Medulla oblongata (tissue), 1 donor: ENCODE data around the gene TAF6.
A peak's percentile ranks its signal among the peaks of the same experiment; 100 is the strongest.

Experiments used
- DNase-seq: peaks from one replicate; pipeline ENCODE4 v3.0.0-alpha.2; 2015; ENCODE audit errors: extremely low spot score

Gene TAF6

DNA sequence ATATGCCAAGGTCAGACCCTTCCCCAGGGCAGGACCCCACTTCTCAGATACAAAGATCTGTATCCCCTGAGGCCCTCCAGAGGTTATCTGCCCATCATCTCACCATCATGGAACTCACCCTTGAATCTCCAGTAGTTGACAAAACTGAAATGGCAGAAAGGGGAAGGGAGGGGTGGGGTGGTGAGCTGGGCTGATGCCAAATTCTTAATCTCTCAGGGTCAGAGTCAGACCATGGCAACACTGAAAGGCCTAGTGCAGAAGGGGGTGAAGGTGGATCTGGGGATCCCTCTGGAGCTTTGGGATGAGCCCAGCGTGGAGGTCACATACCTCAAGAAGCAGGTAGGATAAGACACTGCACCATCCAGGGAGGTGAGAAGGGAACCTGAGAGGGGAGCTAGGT lies 3.4 kb upstream of the TAF6 start:
- no peak for DNase-seq

DNA sequence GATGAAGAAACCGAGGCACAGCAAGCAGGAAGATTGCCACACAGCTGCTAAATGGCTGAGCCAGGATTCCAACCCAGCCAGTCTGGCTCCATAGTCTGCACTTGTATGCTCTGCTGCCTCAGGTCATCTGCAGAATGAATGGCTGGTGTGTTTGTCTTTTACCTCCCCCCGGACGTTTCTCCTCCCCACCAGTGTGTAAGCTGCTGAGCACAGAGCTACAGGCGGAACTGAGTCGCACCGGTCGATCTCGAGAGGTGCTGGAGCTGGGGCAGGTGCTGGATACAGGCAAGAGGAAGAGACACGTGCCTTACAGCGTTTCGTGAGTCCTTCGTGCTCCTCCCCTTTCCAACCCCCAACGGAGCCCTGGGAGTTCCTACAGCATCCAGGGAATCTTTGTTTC lies 2.9 kb upstream of the TAF6 start:
- DNase-seq = no peak

DNA sequence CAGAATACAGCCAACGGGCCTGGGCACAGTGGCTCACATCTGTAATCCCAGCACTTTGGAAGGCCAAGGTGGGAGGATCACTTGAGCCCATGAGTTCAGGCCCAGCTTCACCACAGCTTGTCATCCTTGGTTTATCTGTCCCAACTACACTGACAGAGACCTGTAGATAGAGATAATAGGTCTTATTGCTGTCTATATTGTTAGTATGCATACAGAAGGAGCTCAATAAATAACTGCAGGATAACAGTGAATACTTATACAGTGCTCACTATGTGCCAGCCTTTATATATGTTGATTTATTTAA lies 1.5 kb upstream of the TAF6 start:
- DNase-seq = no peak

DNA sequence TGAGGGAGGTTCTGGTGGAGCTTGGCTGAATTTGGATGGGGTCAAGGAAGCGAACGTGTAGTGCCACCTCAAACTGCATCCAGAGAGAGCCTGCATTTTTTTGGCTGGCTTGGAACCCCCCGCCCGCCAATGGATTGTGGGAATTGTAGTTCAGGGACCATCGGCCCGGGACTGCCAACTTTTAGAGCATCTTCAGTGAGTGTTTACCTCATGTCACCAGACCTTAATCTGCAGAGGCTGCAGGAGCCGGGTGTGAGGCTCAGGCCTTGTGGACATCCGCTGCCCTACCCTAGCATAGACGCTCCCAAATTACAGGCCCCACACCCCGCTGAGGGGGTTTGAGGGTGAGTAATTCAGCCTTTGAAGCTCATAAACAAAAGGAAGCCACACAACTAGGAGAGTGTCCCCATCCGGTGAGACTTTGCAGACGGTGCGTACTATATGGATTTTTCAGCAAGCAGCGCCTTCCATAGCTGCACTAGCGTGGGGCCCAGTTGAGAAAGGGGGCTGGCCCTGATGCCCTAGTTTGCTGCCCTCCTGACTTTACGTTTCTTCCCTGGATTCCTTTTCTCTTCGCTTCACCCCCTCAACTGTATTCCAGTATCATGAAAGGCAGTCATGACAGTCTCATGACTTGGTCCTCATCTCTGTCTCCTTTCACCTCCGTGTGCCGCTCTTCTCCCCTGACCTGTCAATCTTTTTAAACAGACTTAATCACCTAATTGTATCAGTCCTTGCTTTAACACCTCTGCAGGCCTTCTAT lies 993 bp upstream of the TAF6 start:
- peak; percentile 85 for DNase-seq

DNA sequence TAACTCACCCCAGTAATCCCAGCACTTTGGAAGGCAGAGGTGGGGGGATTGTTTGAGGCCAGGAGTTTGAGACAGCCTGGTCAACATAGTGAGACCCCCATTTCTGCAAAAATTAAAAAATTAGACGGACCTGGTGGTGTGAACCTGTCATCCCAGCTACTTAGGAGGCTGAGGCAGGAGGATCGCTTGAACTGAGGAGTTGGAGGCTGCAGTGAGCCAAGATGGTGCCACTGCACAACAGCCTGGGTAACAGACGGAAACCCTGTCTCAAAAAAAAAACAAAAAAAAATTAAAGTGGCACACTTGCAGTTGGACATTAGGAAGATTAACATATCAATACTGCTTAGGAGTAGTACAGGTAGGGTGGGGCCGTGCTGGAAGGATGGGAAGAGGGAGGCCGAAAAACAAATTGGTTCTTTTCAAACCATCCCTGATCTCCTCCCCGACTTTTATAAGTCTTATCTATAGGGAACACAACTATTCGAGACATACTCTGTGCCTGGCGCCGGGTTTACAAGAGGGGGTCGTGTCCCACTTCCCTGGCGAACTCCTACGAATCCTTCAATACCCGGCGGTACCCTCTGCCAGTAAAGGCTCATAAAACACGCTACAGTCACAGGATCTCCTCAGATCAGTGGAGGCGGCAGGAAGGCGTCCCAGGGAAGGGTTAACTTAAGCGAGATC lies 628 bp downstream of the TAF6 start:
- DNase-seq = no peak

DNA sequence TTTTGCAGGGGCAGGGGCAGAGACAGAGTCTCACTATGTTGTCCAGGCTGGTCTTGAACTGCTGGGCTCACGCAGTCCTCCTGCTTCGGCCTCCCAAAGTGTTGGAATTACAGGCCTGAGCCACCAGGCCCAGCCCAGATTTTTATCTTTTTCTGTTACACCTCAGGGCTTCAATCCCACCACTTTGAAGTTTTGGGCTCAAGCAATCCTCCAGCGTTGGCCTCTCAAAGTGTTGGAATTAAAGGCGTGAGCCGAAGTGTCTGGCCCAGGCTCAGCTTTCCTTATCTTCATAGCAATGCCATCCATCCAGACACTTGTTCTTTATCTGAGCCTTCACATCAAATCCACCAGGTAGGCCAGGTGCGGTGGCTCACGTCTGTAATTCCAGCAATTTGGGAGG lies 4.1 kb downstream of the TAF6 start:
- DNase-seq = no peak

DNA sequence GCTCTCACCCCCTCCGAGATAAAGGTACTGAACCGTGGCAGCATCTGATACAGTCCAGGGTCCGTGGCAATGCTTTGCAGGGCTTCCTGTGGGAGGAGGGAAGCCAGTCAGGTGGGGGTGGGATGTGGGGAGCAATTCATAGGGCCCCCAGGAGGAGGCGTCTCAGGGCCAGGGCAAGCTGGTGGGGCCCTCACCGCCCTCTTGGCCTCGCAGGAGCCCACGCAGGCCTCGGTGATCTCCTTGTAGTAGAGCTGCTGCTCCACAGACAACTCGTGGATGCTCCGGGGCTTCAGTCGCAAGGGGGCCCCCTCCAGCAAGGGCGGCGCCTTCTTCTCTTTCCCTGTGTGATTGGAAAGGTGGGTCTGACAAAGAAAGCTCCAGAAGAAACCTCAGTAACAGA lies 7.2 kb downstream of the TAF6 start:
- DNase-seq = no peak

DNA sequence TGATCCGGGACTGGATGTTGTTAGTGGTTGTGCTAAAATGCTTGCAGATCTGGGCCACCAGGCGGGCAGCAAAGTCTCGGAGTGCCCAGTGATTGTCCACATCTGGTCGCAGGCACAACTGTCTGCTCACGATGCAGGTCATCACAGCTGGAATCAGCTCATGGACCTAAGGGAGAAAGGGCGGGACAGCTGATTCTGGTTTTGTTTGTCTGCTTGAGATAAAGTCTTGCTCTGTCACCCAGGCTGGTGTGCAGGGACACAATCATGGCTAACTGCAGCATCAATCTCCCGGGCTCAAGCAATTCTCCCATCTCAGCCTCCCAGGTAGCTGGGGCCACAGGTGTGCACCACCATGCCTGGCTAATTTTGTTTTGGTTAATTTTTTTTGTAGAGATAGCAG lies 8.0 kb downstream of the TAF6 start:
- no peak for DNase-seq

DNA sequence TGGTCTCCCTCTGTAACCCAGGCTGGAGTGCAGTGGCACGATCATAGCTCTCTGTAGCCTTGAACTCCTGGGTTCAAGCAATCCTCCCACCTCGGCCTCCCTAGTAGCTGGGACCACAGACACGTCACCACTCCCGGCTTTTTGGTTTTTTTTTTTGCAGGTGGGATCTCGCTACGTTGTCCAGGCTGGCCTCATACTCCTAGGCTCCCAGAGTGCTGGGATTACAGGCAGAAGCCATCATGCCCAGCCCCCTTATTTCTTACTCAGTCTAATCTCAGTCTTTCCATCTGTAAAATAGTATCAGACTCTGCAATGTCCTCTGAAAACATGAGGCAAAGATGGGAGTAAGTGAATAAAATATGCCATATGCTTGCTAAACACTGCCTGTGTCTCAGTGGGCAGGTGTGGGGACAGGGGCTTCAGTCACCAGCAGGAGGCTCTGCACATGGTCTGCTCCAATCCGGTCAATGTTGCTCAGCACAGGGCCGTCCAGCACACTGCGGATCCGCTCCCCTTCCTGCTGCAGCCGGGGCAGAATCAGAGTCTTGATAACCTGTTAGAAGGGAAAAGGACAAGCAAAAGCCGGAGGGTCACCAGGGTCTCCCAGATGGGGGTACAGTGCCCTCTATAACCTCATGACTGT lies 9.5 kb downstream of the TAF6 start:
- DNase-seq = no peak

DNA sequence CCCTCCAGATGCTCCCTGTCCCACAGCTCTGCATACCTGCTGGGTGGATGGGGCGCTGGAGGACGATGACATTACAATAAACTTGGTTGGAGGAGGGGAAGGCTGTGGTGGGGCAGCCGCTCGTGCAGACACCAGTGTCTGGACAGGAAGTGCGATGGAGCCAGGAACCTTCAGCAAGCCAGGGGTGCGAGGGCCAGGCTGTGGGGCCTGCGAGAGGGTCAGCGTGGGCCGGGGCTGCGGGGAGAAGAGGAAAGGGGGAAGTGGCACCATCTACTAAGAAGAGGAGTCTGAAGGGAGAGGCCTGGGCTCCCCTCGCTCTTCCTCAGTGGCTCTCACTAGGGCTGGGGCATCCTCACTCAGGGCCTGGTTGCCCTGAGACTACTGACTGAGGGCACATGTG lies 11.3 kb downstream of the TAF6 start:
- DNase-seq = no peak

DNA sequence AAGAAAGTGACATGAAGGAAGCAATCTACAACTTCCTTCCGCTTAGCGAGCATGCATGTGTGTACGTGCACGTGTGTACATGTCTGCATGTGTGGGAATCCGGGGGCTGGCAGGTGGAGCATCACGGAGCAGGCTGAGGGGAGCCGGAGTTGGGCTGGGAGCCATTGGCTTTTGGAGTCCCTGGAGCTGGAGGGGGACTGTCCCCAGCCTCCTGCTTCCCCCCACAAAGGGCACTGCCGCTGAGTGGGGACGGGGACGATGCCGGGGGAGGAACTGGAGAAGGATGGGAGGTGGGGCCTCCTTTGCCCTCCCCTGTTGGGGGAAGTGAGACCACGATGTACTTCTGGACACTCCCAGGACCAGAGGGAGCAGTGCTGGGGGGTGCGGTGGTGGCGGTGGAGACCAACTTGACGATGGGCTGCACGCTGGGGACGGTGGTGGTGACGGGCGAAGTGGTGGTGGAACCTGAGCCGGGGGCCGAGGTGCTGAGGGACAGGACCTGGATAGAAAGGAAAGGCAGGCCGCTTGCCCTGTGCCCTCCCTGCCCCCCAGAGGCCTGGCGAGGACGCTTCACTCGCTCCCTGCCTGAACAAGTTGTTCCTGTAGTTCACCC lies 11.9 kb downstream of the TAF6 start:
- DNase-seq = no peak

DNA sequence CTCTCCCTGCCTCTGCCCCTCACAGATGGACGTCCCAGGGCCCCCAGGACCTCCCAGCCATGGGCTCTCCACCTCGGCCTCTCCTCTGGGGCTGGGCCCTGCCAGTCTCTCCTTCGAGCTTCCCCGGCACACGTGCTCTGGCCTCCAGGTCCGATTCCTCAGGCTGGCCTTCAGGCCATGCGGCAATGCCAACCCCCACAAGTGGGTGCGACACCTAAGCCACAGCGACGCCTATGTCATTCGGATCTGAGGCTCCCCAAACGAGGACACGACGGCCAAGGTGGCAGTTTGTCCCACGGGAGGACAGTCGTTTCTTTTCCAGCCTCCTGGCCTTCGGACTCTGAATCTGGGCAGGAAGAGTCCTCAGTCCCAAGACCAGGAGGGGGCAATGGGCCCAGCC lies 12.5 kb downstream of the TAF6 start:
- no peak for DNase-seq

DNA sequence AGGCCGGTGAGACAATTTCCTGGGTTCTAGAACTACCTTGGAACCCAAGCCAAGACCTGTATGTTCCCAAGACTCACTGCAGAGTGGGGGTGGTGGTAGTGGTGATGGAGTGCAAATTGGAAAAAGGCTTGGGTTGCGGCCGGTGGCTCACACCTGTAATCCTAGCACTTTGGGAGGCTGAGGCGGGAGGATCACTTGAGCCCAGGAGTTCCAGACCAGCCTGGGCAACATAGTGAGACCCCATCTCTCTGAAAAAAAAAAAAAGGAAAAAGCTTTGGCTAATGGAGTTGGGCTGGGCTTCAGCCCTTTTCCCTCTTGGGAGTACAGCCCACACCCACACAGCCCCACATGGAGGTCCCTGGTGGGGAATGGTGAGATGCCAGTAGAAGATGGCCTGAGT lies 13.6 kb downstream of the TAF6 start:
- no peak for DNase-seq

DNA sequence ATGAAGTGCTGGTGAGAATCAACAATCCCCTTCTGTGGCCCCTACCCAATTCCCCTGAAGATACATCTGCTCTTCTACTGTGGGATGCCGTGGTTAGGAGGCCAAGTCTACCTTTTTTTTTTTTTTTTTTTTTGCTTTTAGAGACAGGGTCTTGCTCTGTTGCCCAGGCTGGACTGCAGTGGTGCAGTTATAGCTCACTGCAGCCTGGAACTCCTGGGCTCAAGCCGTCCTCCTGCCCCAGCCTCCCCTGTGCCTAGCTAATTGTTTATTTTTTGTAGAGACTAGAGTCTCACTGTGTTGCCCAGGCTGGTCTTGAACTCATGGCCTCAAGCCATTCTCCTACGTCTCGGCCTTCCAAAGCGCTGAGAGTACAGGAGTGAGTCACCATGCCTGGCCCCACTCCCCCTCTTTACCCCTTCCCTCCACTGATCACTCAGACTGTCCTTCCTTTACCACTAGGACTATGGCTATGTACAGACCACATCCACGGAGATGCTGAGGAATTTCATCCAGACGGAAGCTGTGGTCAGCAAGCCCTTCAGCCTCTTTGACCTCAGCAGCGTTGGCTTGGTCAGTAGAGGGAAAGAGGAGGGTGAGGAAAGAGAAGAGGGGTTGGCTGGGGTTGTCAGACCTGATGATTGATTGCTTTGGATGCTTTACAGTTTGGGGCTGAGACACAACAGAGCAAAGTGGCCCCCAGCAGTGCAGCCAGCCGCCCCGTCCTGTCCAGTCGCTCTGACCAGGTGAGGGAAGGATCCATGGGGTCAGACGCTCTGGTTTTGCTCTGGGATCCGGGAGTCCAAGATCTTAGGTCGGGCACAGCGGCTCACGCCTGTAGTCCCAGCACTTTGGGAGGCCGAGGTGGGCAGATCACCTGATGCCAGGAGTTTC lies 16.0 kb downstream of the TAF6 start:
- DNase-seq = no peak

DNA sequence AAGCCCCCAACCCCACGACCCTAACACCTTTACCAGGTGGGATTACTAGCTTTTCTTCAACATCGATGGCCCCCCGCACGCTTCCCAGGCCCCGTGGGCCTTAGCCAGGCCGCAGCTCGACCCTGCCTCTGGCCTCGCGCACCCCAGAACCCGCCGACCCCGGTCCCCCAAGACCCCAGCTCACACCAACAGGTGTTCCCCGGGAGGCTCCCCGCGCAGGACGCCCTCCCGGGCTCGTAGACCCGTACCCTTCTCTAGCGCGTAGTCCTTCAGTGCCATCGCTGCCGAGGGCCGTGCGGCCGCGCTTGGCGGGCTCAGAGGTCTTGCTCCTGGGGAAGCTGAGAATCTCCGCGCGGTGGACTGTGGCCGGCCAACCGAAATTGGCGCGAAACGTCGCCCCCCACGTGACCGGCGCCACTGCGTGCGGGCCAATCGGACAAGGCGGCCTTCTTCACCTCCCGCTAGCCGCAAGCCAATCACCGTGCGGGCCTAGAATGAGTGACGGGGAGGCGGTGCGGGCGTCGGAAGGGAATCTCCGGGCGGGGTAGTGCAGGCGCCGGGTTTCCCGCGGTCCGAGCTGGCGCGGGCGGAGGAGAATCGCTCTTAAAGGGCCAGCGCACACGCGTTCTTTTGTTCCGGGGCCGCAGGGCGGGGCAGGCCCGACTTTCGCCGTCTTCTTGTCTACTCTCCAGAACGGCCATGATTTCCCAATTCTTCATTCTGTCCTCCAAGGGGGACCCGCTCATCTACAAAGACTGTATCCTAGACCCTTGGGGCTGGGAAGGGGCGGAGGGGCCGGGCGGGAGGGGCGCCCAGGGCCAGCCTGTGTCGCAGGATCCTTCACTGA lies 17.9 kb downstream of the TAF6 start, which contains the start of the genes AP4M1 and MCM7:
TSS of gene AP4M1 (plus strand) at position 628 of the 847 bp plus-strand sequence. CDS start at position 700, 72 bp downstream.
TSS of gene MCM7 (minus strand) at position 382 of the 847 bp plus-strand sequence. CDS start at position 279, 103 bp downstream.
- peak; percentile 99 for DNase-seq

DNA sequence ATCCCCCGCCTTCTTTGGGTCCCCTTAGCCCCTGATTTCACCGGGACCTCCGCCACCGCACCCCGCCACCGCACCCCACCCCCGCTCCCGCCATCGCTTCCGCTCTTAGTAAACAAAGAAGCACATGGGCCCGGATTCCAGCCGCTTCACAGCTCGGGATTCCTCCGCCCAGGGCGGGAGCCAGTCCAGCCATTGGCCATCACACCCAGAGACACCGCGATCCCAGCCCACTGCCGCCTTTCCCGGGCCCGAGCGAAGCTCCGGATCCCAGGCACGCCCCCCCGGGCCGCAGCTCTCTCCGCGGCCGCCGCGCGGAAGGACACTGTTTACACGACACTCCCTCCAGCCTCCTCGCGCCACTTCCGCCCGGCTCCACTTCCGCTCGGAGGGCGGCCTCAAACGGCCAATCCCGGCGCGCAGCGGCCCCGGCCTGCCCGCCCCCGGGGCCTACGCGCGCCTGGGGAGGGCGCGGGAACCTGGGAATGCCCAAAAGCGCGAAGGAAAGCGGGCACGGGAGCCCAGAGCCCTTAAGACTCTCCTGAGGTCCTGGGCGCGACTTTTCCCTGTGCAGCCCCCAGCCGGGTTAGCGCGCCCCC lies 18.6 kb downstream of the TAF6 start:
- peak; percentile 94 for DNase-seq

DNA sequence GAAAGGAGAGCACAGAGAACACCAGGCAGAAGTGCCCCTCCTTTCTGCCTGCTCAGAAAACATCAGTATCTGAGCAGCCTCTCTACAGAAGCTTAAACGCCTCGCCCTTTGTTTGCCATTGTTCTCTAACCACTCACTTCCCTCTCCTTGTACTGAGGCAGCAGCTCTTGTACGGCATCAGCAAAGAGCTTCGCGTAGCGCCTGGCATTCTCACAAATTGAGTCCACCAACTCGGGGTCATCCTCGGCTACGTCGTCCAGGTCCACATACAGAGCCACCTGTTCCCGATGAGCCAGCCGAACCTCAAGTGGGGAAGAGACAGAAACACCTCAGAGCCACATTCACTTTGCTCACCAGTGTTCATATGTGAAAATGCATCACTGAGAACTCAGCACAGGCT lies 19.7 kb downstream of the TAF6 start:
- no peak for DNase-seq

DNA sequence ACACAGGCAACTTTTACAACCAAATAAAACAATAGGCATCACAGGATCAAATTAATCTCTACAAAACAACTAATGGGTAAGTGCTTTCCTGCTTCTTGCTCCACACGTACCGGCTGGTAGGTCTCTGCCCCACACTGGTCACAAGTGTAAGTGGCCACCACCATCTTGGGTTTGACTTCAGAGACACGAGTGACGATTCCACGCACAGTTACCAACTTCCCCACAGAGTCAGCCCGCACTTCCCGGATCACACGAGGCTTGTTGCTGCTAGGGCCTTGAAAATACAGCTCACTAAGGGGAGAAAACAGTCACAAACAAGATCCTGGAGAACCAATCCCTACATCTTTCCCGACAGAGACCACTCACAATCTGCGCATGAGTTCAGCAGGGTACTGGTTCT lies 20.2 kb downstream of the TAF6 start:
- DNase-seq = no peak

DNA sequence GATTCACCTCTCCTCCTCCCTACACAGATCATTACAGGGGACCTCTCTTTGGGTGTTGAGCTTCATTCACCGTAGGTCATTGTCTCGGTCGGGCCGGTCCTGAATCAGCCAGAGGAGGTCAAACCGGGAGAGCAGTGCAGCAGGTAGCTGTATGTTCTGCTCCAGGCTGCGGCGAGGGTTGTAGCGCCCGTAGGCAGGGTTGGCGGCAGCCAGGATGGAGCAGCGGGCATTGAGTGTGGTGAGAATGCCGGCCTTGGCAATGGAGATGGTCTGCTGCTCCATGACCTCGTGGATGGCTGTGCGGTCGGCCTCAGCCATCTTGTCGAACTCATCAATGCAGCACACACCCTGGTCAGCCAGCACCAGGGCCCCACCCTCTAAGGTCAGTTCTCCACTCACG lies 23.5 kb downstream of the TAF6 start:
- no peak for DNase-seq

DNA sequence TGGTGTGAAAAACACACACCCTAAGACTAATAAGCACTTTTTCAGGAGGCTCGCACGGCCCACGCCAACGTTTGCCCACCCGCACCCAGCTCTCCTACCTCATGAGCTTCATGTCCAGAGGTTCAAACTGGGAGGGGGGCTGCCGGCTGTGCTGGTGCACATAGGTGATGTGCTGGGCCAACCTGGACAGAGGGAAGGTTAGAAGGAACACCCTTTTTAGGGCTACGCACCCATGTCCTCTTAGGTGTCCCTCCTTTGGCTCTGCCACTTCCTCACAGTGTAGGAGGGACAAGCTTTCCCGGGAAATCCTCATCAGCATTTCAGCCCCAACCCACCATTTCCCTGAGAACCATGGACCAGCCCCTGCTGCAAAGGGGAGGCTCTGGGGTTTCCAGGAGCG lies 23.9 kb downstream of the TAF6 start:
- DNase-seq = no peak
